SKM-1 (cell line): ENCODE data around the gene TCP11.

Experiments used
- DNase-seq: peaks from one replicate; lab custom pipeline; 2025; ENCODE audit not compliant: unreplicated experiment; lab: John Stamatoyannopoulos, UW

Gene TCP11

DNA sequence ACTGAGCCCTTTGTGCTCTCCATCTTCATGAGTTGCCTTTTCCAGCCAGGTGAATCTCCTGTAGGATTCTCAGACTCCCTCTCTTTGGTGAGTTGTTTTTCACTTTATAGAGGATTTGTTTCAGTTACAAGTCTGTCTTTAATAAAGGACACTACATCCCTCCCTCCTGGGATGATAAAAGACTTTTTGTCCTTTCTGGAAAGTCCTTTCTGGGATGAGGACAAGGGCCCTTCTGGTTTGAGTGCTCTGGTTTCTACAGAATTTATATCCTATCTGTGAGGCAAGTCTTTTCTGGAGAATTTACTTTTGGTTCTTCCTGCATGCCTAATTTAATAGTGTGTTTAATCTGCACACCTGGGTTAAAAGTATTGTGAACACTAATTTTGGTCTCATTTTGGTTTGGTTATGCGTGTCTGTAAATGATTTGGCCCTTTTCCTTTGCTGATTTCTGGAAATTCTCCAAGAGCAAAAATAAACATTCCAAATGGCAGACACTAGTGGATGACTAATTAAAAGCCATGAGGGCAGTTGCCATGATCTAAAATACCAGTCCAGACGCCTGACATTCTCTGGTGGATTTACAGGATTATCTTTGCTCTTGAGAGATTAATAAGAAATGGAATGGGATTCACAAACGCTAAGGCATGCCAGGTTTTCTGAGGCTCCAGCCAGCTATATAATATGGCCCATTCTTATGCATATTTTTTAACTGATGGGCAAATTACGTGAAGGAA lies 44.8 kb downstream of the TCP11 start:
- no peak for DNase-seq

DNA sequence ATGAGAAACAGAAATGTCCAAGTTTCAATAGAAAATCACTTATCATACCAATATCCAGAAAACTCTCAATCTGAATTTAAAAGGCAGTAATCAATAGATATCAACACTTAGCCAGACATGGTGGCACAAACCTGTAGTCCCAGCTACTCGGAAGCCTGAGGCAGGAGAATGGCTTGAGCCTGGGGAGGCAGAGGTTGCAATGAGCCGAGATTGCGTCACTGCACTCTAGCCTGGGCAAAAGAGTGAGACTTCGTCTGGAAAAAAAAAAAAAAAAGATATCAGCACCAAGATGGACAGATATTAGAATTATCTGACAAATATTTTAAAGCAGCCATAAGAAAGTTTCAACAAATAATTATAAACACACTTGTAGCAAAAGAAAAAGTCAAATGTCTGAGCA lies 47.0 kb downstream of the TCP11 start:
- DNase-seq, result no peak

- no peak for DNase-seq
Observed at GRCh38 chr6:35093783-35094182, 47.4 kb downstream of the TCP11 start.

DNA sequence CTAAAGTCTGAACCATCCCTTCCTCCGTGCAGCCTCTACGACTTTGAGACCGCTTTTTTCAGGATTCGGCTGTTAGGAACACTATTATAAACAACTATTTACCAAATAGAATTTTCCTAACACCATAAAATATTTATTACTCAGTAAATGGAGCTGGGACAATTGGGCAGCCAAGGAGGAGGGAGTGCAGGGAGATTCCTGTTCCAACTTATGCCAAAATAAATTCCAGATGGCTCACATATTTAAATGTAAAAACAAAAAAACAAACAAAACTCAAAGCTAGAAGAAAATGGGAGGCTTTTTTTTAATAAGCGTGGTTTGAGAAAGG lies 48.1 kb downstream of the TCP11 start:
- no peak for DNase-seq

- no peak for DNase-seq
Observed at GRCh38 chr6:35092362-35093117, 48.6 kb downstream of the TCP11 start.

- DNase-seq, result no peak
Observed at GRCh38 chr6:35091346-35092083, 49.6 kb downstream of the TCP11 start.

GRCh38 chr6:35090734-35091133 lies 50.4 kb downstream of the TCP11 start:
- no peak for DNase-seq

DNA sequence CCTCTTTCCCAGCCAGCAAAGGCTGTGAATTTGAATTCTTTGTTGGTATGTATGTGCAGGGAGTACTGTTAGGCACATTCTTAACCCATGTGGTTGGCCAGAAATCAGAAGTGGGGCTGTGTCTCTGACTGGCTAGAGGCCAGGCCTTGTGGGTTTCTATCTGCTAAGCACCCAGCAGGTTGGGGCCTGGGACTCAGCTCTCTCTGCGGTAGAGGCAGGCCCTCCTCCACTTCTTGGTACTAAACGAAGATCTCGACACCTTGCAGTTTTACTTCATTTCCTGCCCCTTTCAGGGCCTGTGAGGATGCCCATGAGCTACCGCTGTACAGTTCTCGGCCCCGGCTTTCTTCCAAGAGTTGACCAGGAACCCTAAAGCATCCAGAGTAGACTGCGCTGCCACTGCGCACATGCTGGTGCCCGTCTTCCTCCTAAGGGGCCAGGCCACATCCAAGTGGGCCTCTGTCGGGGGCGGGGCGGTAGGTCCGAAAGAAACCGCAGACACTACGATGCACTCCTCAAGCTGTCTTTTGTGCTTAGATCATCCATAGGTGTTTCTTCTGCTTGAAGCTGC lies 51.1 kb downstream of the TCP11 start:
- no peak for DNase-seq

GRCh38 chr6:35089216-35089934 lies 51.8 kb downstream of the TCP11 start:
- no peak for DNase-seq

GRCh38 chr6:35088281-35089215 lies 52.6 kb downstream of the TCP11 start:
- DNase-seq, result no peak

GRCh38 chr6:35087361-35088280 lies 53.5 kb downstream of the TCP11 start:
- DNase-seq, result no peak

DNA sequence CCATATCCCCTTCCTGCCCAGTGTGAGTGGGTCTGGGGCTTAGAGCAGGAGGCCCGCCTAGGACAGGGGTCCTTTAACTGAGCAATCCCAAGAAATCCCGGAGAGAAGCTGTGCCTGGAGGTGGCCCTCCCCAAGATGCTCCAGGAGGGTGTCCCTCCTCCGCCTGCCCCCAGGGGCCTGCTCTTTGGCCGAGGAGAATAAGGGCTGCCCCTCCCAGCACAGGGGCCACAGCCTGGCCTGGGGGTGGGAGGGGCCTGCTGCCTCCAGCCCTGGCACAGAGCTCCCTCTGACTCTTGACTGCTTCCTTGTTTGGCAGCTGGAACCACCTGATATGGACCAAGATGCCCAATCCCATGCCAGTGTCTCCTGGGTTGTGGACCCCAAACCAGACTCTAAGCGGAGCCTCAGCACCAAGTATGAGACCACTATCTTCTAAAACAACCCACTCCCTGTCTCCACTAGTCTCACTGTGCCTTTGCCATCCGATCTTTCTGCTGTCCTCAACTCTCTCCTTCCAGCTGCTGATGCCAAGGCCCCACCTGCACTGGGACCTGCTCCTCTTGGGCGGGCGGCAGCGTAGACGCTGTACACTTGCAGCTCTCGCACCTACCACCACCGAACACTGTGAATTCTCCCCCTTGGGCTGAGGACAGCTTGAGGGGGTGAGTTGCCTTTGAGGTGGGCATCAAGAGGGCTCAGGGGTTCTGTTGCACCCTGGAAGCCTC lies 54.3 kb downstream of the TCP11 start:
- DNase-seq, result no peak

DNA sequence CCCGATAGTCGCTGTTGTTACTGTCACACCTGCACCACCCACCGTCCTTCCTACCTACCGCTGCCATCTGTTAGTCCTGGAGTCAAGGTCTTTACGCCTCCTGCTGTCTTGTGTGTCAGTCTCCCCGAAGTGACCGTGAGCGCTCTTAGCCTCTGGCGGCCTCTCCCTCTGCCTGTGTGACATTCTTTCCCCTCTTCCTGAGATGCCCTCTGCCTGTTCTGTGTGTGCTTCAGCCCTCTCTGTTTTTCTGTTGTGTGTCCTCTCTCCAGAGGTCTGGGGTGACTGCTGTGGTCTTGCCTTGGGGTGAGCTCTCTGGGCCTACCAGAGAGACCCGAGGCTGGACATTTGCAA lies 54.9 kb downstream of the TCP11 start:
- DNase-seq, result no peak

DNA sequence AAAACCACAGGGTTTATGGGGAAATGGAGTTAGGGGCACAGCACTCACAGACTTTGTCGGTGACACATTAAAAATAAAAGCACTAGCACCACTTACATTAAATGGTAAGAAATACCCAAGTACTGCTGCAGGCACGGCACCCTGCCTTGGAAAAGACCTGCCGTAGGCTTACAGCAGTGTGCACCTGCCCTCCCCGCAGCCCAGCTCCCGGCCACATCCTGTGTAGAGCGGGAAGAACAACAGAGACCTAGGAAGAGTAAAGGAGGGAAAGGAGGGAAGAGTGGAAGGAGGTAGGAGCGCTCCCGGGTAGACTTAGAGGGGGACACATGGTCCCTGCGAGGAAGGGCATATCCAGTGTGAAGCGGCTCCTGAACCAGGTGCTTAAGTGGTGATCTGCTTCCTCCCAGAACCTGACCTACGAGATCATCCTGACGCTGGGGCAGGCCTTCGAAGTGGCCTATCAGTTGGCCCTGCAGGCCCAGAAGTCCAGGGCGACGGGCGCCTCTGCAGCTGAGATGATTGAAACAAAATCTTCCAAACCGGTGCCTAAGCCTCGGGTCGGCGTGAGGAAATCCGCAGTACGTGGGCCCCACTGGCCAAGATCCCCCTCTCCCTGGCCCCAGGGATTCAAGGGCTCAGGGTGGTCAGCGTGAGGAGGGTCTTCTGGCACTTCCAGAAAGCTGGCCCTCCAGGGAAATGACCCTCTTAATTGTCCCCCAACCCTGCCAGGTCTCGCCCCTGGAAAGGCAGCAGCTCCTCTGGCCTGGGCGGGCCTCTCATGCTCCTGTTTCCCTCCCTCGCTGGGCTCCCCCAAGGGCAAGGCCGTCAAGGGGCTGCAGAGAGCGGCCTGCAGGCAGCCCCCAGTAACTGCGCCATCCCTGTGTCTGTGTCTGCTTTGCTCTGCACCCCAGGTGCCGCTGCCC lies 55.5 kb downstream of the TCP11 start:
- no peak for DNase-seq

GRCh38 chr6:35084511-35085203 lies 56.5 kb downstream of the TCP11 start:
- no peak for DNase-seq

DNA sequence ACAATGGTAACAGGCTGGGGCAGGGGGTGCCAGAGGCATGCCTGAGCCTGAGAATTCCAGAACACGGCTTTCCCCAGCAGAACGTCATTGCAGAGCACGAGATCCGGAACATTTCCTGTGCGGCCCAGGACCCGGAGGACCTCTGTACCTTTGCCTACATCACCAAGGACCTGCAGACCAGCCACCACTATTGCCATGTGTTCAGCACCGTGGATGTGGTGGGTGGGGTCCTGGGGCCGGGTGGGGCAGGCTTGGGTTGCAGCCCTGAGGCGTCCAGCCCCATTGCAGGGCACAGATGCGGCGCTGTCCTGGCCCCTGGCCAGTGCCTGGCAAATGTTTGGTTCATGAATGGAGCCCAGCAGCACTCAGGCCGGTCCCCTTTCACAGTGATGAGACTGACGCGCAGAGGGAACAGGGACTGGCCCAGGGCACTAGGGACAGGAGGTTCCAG lies 57.1 kb downstream of the TCP11 start:
- DNase-seq, result no peak

DNA sequence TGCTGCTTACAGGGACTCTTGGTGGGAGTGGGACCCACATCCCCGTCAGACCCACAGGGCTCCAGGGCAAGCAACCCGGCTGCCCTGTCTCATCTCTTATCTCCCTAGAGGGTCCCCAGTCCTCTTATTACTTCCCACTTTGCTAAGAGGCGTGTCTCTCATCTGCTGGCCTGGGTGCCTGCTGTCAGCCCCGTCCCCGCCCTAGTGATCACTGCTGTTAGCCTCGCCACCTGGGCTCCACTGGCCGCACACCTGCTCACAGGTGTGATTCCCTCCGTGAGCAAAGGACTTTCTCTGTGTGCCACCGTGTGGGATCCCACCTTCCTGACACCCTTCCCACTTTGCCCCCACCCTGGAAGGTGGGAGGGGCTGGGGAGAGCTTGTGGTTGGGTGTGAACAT lies 57.6 kb downstream of the TCP11 start:
- DNase-seq, result no peak
